Hematopoietic multipotent progenitor cell treated with erythropoietin and hydrocortisone succinate and interleukin-3 and kit ligand, for 4 days (in vitro differentiated cells): ENCODE measurements around the gene SMIM28.

Source experiments
- DNase-seq: peaks from one replicate; pipeline ENCODE4 v3.0.0-alpha.2; 2015

SMIM28 gene

DNA sequence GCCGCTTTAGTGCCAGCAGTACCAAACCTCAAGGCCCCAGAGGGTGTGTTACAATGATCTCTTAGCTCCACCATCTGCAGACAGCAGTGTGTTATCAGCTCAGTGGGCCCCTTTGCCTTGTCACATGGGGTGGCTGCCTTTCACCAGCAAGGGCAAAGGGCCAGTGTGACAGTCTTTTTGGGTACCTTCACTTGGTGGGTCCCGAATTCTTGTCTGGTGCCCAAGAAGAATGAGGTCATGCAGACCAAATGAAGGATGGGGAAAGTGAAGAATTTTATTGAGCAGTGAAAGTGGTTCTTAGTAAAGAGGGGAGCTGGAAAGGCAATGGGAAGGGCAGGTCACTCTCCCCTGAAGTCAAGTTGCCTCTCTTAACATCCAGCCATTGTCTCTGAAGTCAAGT lies 2.9 kb upstream of the SMIM28 start:
- DNase-seq, result peak; percentile 25

GRCh38 chr6:138377042-138377441 lies 663 bp upstream of the SMIM28 start:
- DNase-seq, result no peak

- no peak for DNase-seq
Observed at GRCh38 chr6:138378463-138378862, 758 bp downstream of the SMIM28 start.

DNA sequence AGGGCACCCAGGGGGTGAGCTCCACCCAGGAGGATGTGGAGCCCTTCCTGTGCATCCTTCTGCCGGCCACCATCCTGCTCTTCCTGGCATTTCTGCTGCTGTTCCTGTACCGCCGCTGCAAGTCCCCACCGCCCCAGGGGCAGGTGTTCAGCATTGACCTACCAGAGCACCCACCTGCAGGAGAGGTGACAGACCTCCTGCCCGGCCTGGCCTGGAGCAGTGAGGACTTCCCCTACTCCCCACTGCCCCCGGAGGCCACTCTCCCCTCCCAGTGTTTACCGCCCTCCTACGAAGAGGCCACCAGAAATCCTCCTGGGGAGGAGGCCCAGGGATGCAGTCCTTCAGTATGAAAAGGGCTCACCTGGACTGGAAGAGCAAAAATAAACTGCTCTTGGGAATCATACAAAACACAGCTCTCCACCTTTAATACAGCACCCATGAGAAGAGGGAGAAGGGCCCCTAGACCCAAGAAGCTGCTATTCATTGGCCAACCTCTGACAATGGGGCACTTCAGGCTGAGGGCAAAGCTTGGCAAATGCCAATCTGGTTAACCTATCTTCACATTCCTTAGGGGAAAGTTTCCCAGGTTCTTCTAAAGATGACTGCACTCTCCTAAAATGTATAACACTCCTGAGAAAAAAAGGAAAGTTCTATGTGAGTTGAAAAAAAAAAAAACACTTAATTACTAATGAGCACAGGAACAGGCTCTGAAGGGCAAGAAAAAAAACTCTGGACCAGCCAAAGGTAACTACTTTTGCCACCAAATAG lies 5.0 kb downstream of the SMIM28 start:
- DNase-seq, result no peak

GRCh38 chr6:138383776-138384175 lies 6.1 kb downstream of the SMIM28 start:
- no peak for DNase-seq

DNA sequence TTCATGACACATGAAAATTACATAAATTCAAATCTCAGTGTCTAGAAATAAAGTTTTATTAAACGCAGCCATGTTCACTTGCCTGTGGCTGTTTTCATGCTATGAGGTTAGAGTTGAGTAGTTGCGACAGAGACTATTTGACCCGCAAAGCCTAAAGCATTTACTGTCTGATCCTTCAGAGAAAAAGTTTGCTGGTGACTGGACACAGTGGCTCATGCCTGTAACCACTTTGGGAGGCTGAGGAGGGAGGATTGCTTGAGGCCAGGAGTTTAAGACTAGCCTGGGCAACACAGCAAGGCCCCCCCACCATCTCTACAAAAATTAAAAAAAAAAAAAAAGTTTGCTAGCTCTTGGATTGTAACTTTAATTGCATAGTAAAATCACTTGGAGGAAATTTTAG lies 9.2 kb downstream of the SMIM28 start:
- DNase-seq, result no peak

GRCh38 chr6:138387577-138388368 lies 10.1 kb downstream of the SMIM28 start:
- DNase-seq, result no peak

DNA sequence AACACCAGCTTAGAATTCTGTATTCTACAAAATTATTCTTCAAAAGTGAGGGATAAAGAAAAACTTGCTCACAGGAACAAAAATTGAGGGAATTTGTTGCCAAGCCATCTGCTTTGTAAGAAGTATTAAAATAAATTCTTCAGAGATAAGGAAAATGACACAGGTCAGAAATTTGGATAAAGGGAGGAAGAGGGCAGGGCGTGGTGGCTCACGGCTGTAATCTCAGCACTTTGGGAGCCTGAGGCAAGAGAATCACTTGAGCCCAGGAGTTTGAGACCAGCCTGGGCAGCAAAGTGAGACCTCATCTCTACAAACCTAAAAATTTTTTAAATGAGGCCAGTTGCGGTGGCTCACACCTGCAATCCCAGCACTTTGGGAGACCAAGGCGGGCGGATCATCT lies 11.8 kb downstream of the SMIM28 start:
- no peak for DNase-seq

DNA sequence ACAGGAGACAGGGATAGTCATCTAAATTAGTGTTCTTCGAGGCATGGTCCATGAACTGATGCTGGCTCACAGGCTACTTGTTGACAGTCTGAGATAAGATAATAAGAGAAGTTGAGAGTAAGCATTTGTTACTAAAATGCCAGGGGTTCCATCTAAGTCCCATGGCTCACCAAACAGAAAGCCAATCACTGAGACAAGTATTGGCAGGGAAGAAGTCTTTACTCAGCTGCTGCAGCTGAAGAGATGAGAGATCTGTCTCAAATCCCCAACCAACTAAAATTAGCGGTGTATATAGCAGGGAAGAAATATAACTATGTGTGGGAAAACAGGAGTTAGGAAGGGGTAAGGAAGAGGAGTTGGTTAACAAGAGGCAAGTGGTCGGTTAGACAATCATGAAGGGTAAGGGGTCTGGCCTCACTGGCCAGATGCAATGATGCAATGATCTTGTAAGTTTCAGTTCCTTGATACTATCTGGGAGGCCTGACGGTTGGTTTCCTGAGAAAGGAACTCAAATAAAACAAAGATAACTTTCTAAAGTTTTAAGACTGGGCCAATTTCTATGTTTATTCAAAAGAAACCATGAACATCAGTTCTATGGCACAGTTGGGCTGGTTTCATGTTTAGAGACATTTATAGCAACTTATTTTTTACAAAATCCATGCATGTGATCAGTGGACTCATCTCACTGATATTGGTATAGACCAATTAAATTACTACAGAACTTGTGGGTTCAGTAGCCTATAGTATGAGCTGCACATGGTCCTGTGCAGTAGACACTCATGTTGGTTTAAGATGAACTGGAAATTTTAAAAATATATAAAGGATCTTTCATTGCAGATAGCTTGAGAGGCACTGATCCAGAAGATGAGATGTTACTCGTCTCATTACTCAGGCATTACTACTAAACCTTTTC lies 16.4 kb downstream of the SMIM28 start:
- DNase-seq, result peak; percentile 37

GRCh38 chr6:138396709-138397108 lies 19.0 kb downstream of the SMIM28 start:
- DNase-seq, result no peak

DNA sequence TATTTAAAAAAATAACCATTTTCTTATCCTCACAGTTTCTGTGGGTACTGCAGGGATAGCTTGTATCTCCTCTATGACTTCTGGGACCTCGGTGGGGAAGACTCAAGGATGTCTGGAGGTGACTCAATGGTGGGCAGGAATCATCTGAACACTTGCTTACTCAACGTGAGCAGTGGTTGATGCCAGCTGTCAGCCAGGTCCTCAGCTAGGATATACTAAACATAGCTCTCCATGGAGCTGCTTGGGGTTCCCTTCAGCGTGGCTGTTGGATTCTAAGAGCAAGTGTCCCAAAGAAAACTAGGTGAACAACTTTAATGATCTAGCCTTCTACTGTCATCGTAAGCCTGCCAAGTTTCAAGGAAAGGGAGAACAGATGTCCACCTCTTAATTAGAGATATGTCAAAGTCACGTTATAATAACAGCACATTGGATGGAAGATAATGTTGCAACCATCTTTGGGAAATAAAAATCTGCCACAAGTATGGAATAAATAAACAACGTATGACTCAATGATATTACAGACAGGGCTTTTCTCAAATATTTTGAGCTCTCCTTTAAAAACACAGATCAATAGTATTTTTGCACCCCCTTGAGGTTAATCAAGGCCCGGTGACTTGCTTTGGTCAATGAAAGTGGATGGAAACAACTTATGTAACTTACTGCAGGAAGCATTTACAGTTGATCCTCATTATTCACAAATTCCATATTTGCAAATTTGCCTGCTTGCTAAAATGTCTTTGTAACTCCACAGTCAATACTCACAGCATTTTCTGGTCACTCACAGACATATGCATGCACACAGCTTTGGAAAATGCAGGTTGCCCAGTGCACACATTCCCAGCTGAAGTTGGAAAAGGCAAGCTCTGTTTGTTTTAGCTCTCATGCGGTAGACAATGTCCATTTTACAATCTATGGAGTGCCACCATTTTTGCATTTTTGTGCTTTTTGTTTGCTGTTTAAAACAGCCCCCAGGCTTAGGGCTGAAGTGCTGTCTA lies 19.7 kb downstream of the SMIM28 start:
- DNase-seq, result no peak

DNA sequence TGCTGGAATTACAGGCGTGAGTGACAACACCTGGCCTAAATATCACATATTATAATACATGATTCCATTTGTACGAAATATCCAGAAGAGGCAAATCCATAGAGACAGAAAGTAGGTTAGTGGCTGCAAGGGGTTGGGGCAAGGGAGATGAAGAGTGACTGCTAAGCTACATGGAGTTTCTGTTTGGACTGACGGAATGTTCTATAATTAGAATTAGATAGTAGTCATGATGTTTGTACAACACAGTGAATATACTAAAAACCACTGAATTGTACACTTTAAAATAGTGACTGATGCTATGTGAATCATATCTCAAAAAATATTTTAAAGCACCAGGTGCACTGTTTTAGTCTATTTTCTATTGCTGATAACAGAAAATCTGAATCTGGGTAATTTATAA lies 22.6 kb downstream of the SMIM28 start:
- no peak for DNase-seq

- no peak for DNase-seq
Observed at GRCh38 chr6:138401960-138402837, 24.5 kb downstream of the SMIM28 start.

DNA sequence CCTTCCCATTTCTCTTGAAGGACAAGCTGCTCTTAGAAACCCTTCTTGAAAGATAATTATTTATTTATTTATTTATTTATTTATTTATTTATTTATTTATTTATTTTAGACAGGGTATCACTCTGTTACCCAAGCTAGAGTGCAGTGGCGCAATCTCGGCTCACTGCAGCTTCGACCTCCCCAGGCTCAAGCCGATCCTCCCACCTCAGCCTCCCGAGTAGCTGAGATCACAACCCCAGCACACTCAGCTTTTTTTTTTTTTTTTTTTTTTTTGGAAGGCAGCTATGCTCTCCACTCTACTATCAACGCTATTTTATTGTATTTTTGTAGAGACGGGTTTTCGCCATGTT lies 25.1 kb downstream of the SMIM28 start:
- no peak for DNase-seq

DNA sequence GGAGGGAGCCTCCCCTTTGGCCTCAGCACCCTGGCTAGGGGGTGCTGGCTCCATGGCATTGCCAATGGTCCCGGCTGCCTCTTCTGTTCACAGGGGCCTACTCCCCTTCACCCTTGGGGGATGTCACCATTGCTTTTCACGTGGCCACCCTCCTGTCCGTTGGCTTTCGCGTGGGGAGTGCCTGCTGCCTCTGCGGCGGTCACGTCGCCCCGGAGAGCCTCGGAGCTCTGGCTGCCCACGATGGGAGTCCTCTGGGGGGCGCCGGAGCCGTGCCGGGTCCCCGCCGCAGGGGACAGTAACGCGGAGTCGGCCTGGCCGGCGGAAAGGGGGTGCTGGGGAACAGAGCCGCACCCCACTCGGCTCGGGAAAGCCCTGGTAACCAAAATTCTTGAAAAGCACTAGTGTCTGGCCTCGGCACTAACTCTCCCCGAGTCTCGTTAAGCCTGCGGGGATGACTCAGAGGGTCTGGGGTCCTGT lies 25.7 kb downstream of the SMIM28 start:
- DNase-seq, result peak; percentile 69

DNA sequence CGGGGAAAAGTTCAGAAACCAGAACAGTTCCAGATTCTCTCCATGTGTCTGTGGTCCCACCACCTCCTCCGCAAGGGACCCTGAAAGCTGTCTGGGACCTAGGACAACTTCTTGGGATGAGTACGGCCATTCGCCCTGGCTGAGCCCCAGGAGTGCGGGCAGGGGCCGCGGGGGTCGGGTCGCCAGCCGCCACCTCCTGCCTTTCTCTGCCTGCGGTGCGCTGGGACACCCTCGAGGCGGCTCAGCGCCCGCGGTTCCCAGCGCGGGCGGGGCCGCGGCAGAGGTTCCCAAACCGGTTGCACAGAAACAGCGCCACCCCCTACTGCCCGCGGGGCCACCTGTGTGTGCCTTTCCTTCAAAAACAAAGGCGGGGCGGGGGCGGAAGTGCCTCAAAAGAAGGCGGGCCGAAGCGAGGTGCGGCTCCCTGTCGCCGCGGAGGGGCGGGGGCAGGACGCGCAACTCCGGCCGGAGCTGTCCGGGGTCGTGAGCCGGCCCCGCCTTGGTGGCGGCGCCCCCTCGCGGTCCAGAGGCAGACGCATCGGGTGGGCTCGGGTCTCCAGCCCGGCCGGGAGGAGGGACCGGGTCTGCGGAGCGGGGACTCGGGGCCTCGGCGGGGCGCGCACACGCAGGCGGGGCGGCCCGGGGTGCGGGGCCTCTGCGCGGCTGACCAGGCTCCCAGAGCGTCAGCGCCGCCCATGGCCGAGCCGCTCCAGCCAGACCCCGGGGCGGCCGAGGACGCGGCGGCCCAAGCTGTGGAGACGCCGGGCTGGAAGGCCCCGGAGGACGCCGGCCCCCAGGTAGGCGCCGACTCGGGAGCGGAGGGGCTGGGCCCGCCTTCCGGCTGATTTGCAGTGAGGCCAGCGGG lies 26.3 kb downstream of the SMIM28 start, which contains the start of gene HEBP2:
Gene HEBP2 (plus strand): TSS at position 423 of the 865 bp plus-strand sequence. CDS start 273 bp downstream, at position 696.
- DNase-seq, result peak; percentile 97

DNA sequence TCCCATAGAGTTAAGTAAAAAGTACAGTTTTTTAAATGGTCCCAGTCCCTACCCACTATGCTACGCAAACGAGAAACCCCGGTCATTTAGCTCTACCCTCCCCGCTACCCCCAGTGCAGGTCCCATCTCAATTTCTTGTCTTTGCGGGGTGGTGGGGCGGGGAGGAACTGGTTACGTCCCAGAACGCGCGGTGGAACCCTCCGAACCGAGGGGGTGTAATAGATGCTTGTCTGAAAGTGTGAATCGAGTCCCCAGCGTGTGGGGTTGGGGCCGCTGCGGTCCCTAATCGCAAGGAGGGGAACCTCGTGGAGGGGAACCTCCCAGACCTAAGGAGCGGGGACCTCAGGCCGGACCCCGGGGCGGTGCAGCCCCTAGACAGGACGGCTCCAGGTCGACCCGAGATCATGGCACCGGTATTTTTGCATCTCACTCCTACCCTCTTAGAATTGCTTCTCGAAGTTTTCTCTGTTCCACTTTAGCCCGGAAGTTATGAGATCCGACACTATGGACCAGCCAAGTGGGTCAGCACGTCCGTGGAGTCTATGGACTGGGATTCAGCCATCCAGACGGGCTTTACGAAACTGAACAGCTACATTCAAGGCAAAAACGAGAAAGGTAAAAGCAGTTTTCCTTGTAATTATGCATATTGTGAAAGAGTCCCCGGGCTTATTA lies 27.1 kb downstream of the SMIM28 start:
- DNase-seq, result peak; percentile 60

DNA sequence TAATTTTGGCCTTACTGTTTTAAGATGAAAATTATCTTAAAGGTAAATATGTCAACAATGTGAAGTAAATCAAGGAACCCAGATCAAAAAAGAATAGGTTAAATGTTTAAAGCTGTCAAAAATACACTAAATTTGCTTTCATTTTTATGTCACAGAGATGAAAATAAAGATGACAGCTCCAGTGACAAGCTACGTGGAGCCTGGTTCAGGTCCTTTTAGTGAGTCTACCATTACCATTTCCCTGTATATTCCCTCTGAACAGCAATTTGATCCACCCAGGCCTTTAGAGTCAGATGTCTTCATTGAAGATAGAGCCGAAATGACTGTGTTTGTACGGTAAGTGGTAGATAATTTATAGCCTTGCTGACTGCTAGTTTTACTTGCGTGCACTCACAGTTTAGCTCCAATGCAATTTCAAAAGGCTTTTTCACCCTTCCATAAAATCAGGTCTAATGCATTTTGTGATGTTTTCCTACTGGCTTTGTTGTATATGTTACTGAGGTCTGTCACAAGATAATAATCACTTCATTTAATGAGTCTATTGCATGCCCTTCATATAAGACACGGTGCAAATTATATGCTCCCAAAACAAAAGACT lies 28.2 kb downstream of the SMIM28 start:
- DNase-seq, result no peak

DNA sequence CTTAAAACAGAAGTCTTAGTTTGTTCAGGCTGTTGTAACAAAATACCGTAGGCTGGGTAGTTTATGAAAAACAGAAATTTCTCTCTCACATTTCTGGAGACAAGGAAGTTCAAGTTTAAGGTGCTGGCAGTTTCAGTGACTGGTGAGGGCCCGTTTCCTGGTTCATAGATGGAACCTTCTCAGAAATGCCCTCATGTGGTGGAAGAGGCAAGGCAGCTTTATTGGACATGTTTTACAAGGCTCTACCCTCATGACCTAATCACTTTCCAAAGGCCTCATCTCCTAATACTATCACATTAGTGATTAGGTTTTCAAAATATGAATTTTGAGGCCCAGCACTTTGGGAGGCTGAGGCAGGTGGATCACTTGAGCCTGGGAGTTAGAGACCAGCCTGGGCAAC lies 28.7 kb downstream of the SMIM28 start:
- peak; percentile 71 for DNase-seq
